Retinal pigment epithelial cell (primary cell): Measurements from ENCODE around the gene FRMPD1.
"Not testable (repeated sequence)": the region's sequence is repeated elsewhere in the genome, so short reads cannot be mapped to it uniquely, and the experiment has no call there.

Experiments used
- DNase-seq: peaks from one replicate; pipeline ENCODE4 v3.0.0-alpha.2; 2010; ENCODE audit warnings: low read depth
- H3K4me3 ChIP-seq: 2 replicates; pipeline ENCODE4 v1.5.1; 2011; ENCODE audit warnings: mild to moderate bottlenecking, low read length, control low read depth, moderate library complexity
- CTCF ChIP-seq: conservative IDR thresholded peaks from 2 replicates; pipeline ENCODE4 v1.5.1; 2011; ENCODE audit warnings: low read depth, low read length, control low read depth, inconsistent platforms

FRMPD1 gene

GRCh38 chr9:37746448-37747270, 95.9 kb downstream of the FRMPD1 start:
- peak; percentile 11 for DNase-seq

GRCh38 chr9:37747271-37747753, 96.6 kb downstream of the FRMPD1 start:
- DNase-seq, result peak; percentile 26
- peak; percentile 97 for TF ChIP-seq CTCF
- no peak overlapping the region for H3K4me3 ChIP-seq

More at GRCh38 chr9:37746448-37747270, 95.9 kb downstream of the FRMPD1 start:
- no peak overlapping the region for H3K4me3 ChIP-seq
- TF ChIP-seq CTCF, result no peak

GRCh38 chr9:37749129-37749528, 98.4 kb downstream of the FRMPD1 start:
- TF ChIP-seq CTCF, result no peak
- no peak overlapping the region for H3K4me3 ChIP-seq
- no peak for DNase-seq

- no peak for TF ChIP-seq CTCF
- no peak overlapping the region for H3K4me3 ChIP-seq
- DNase-seq, result no peak
Observed at GRCh38 chr9:37751186-37751585, 100.4 kb downstream of the FRMPD1 start.

- DNase-seq, H3K4me3 ChIP-seq: not testable (repeated sequence)
Observed at GRCh38 chr9:37751704-37752103, 101.0 kb downstream of the FRMPD1 start.

- not testable (repeated sequence) for DNase-seq
Observed at GRCh38 chr9:37752112-37752511, 101.4 kb downstream of the FRMPD1 start.

GRCh38 chr9:37752642-37753488, 102.1 kb downstream of the FRMPD1 start:
- no peak for DNase-seq
- H3K4me3 ChIP-seq, result peak overlapping the region; percentile 86

More at GRCh38 chr9:37752112-37752511, 101.4 kb downstream of the FRMPD1 start:
- H3K4me3 ChIP-seq, result not testable (repeated sequence)

More at GRCh38 chr9:37752642-37753488, 102.1 kb downstream of the FRMPD1 start:
- no peak for TF ChIP-seq CTCF
